Liver (tissue), 3 donors: Measurements from ENCODE around the gene SLC25A22.

Experiments
- EGR1 ChIP-seq, 2 donors: IDR thresholded peaks; 2 replicates each; pipeline ENCODE4 v1.6.1; 2016 to 2018; ENCODE audit warnings: antibody characterized with exemption in 2 of 2, low read depth in 2 of 2
- HNF4G ChIP-seq: IDR thresholded peaks from 2 replicates; pipeline ENCODE4 v1.6.1; 2016; ENCODE audit warnings: antibody characterized with exemption
- YY1 ChIP-seq: IDR thresholded peaks from 2 replicates; pipeline ENCODE4 v1.6.1; 2016; ENCODE audit warnings: antibody characterized with exemption, mild to moderate bottlenecking
- TF ChIP-seq, protein P1 (sequence below): fragments of 150-350 bp; IDR thresholded peaks from 2 replicates; pipeline ENCODE4 v1.5.1; 2017; ENCODE audit warnings: improper control_type of control experiment, low read depth, low read length; ENCODE audit not compliant: missing input control
- donor health status: healthy.
- donor health status: healthy.

DNA sequence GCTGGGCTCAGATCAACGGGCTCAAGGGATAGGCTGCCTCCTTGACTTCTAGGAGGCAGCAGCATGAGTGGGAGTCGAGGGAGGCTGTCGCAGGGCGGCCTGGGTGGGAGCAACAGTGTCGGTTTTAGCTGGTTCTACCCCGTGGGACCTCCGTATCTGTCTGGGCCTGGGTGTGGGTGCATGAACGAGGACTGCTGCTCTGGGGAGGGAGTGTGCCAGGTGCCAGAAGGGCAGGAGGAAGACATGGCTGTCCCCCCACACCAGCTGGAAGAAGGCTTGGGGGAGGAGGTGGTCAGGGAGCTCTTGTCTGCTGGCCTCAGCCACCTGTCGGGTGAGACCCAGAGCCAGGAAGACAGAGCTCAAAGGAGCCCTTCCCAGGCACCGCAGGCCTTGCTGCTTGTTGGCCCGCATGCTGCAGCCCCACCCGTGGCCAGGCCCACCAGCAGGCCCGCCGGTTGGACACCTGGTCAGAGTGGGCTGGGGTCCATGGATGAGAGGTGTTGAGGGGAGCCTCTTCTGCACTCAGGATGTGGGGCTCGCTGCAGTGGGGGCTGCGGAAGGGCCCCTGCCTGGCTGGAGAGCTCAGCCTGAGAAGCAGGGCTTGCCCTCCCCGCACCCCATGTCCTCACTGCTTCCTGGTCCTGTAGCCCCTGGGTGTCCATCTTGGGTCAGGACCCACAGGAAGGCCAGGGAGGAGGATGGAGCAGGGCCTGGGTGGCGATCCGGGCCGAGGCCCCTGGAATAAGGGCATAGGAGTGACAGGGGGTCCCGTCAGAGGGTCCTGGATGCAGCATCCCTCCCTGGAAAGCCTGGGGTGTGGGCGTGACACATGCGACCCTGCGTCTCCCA, 11.6 kb downstream of the SLC25A22 start:
- TF ChIP-seq, protein P1, sequence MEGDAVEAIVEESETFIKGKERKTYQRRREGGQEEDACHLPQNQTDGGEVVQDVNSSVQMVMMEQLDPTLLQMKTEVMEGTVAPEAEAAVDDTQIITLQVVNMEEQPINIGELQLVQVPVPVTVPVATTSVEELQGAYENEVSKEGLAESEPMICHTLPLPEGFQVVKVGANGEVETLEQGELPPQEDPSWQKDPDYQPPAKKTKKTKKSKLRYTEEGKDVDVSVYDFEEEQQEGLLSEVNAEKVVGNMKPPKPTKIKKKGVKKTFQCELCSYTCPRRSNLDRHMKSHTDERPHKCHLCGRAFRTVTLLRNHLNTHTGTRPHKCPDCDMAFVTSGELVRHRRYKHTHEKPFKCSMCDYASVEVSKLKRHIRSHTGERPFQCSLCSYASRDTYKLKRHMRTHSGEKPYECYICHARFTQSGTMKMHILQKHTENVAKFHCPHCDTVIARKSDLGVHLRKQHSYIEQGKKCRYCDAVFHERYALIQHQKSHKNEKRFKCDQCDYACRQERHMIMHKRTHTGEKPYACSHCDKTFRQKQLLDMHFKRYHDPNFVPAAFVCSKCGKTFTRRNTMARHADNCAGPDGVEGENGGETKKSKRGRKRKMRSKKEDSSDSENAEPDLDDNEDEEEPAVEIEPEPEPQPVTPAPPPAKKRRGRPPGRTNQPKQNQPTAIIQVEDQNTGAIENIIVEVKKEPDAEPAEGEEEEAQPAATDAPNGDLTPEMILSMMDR, result no peak
- TF ChIP-seq HNF4G (no peak), EGR1 (IDR thresholded peaks at IDR 0.05; ENCODE audit: low read depth in 2 of 2) (no peak), YY1 (no peak)
